NCI-H82 treated with DMSO at 0.1 percent for 48 hours (cell line): Measurements from ENCODE around the gene OR2J2.
"Not testable (repeated sequence)": the region's sequence is repeated elsewhere in the genome, so short reads cannot be mapped to it uniquely, and the experiment has no call there.

Source experiments
- DNase-seq: peaks from one replicate; lab custom pipeline; 2025; ENCODE audit not compliant: unreplicated experiment; lab: John Stamatoyannopoulos, UW

OR2J2 gene

DNA sequence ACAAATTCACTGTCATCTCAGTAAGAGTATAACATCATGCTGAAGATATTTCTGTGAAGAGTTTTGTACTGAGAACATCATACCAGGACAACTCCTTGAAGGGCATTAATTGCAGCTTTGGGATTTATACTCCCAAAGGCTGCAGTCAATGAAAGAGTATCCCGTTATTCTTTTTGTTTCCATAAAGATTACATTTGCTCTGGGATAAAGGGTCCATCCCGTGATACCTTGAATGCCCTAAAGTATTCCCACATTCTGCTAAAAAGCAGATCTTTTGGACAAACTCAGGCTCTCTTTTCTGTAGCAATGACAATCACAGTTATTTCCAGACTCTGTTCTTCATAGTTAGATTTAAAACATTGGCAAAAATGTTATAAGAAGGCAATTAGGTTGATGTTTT is at the start of gene OR2J2:
OR2J2 (plus strand) TSS at position 301 of the 400 bp plus-strand sequence. CDS start 2,729 bp downstream, outside the sequence.
- not testable (repeated sequence) for DNase-seq

DNA sequence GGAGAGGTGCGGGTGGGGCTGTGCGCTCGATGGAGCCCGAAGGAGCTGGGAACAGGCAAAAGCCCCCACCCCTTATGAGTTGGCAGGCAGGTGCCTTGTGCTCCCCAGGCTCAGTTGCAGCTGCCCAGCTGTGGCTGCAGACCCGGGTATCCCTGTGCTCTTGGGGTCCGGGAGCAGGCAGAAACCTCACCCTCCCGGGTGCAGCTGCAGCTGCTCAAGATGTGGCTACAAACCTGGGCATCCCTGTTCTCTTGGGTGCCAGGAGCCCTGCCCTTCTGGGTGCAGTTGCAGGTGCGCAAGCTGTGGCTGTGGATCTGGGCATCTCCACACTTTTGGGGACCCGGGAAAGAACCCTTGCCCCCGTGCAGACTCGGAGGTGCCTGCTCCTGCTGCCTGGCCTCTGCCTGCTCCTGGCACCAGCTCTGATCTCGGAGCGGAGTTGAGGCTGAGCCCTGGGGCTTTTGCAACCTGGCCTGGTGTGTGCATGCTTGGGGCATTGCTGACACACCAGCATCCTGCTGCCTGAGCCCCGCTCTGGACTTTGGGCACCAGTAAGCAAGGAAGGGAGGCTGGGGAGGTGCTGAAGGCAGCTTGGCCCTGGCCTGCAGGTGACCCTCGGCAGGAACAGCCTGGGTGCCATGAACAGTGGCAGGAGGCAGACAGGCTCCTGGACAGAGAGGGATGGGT is 41.2 kb upstream of the OR2J2 start:
- no peak for DNase-seq

DNA sequence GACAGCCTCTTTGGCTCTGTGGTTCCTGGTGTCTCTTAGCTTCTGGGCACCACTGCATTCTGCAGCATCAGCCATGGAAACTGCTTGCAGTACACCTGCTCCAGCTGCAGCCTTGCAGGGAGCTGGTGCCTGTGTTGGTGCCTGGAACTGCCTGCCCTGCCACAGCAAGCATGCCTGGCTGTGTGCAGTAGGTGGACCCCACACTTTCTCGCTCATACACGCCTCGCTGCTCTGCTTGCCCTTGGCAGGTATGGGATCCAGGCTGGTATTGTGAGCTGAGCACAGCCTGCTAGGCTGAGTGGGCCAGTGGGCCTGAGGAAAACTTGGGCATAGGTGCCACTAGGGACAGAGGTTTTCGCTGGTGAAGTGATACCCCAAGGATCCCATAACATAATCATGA is 40.1 kb upstream of the OR2J2 start:
- DNase-seq: no peak

DNA sequence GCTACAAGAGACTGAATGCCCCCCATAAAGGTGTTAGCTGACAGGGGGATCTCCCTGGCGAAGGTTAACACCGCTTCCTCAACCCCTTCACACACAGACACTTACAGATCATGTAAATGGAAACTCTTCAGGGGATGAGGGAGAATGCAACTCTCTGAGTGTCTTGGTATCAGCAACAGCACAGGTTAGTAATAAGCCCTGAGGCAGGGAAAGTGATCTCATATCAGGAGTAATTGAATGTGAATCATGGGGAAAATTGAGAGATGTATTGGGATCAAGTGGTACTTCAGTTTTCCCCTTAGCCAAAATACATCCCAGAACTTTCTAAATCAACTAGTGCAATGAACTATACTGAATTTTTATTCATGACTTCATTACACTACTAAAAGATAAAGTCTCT is 39.0 kb upstream of the OR2J2 start:
- no peak for DNase-seq

DNA sequence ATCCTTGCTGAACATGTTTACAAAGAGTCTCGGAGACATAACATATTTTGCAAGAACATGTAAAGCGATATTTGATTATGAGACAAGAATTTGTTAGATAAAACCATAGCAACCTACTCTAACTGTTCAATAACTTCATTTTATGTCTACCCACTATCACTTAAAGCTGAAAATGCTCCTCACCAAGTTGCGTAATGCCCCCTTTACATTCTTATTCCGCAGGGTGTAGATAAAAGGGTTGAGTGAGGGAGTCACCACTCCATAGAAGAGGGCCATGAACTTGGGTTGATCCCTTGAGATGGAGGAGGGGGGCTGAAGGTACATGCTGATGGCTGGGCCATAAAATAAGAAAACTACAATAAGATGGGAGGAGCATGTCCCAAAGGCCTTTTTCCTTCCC is 33.0 kb upstream of the OR2J2 start:
- DNase-seq: no peak

DNA sequence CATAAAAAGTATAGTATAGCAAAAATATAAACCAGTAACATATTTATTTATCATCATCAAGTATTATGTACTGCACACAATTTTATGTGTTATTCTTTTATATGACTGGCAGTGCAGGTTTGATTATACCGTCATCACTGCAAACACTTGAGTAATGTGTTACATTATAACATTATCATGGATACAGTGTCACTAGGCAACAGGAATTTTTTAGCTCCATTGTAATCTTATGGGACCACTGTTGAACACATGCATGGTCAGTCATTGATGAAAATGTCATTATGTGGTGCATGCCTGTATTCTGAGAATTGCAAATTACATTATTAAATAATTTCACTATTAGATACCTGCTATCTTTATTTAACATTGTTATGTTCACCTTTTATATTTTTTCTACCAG is 29.1 kb upstream of the OR2J2 start:
- no peak for DNase-seq

DNA sequence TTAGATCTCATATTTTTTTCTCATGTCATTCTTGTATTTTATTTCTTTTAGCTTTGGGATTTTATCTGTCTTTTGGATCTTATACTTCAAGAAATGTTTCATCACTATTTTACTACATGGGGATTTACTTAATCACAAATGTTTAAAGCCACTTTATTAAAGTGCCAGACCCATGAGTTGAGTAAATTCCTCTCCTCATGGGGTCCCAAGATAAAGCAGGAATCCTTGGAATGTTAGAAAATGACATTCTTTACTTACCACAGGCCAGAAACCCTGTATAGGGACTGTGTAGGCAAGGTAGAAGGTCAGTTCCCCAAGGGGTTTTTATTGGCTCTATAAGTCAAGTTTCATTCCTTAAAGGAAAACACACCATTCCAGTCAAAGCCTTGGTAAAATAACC is 28.4 kb upstream of the OR2J2 start:
- no peak for DNase-seq

DNA sequence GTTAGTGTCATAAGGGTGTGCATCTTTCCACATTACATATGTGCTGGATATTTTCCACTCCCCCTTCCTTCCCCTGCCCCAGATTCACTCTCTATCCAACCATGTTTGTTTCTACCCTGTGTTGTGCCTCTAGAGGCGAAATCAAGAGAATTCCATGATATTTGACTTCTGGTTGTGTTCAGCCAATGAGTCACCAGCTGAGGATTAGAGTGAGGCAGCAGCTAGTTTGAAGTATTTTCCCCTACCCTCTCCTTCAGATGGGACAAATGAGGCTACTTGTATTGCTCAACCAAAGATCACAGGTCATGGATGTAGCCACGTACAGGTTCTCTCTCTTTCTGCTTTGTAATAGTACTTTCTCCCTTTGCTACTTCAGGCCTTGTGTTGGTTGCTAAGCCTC is 24.5 kb upstream of the OR2J2 start:
- DNase-seq: no peak

DNA sequence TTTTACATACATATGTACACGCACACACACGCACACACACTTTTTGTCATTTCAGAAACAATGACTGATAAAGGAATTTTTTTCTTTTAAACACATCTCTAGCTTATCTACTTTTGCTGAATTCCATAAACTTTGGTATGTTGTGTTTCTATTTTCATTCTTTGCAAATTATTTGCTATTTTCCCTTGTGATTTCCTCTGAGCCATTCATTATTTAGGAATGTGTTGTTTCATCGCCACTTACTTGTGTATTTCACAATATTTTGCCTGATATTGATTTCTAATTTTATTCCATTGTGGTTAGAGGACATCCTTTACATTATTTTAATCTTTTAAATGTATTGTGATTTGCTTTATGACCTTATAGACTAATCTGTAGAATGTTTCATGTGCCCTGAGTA is 23.6 kb upstream of the OR2J2 start:
- DNase-seq: no peak

DNA sequence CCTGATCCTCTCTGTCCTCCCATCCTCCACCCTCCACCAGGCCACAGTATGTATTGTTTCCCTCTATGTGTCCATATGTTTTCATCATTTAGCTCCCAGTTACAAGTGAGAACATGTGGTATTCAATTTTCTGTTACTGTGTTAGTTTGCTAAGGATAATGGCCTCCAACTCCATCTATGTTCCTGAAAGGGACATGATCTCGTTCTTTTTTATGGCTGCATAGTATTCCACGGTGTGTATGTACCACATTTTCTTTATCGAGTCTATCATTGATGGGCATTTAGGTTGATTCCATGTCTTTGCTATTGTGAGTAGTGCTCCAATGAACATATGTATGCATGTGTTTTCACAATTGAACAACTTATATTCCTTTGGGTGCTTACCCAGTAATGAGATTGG is 21.3 kb upstream of the OR2J2 start:
- DNase-seq: not testable (repeated sequence)

DNA sequence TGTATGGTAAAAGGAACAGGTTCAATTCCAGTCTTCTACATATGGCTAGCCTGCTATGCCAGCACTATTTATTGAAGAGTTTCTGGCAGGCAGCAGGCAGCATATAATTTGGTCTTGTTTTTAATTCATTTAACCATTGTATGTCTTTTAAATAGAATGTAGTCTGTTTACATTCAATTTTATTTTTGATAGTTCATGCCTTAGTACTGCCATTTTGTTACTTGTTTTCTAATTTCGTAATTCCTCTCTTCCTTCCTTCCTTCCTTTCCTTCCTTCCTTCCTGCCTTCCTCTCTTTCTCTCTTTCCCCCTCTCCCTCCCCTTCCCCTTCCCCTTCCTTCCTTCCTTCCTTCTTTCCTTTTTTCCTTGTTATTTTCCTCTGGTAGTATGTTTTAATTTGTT is 17.6 kb upstream of the OR2J2 start:
- no peak for DNase-seq

DNA sequence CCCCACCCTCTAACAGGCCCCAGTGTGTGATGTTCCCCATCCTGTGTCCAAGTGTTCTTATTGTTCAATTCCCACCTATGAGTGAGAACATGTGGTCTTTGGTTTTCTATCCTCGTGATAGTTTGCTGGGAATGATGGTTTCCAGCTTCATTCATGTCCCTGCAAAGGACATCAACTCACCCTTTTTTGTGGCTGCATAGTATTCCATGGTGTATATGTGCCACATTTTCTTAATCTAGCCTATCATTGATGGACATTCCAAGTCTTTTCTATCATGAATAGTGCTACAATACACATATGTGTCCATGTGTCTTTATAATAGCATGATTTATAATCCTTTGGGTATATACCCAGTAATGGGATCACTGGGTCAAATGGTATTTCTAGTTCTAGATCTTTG is 15.5 kb upstream of the OR2J2 start:
- DNase-seq: not testable (repeated sequence)

DNA sequence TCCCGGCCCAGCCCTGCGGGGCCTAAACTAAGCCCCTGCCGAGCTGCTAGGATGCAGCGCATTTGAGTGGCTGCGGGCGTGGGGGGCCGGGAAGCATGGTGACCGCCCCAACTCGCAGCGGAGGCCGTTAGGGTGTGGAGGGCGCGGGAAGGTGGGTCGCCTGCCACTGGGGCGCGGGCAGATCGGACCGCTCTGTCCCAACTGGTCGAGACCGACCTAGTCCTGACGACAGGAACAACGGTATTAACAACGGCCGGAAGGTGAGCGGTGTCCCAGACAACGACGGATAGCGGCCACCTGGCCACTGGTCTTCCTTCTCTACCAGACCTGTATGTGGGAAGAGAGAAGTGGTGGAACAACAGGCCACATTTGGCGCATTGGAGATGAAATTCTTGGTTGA is 10.8 kb upstream of the OR2J2 start:
- DNase-seq: not testable (repeated sequence)

DNA sequence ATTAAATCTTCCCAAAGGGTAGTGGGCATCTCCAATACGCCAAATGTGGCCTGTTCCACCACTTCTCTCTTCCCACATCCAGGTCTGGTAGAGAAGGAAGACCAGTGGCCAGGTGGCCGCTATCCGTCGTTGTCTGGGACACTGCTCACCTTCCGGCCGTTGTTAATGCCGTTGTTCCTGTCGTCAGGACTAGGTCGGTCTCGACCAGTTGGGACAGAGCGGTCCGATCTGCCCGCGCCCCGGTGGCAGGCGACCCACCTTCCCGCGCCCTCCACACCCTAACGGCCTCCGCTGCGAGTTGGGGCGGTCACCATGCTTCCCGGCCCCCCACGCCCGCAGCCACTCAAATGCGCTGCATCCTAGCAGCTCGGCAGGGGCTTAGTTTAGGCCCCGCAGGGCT is 5.1 kb upstream of the OR2J2 start:
- not testable (repeated sequence) for DNase-seq

DNA sequence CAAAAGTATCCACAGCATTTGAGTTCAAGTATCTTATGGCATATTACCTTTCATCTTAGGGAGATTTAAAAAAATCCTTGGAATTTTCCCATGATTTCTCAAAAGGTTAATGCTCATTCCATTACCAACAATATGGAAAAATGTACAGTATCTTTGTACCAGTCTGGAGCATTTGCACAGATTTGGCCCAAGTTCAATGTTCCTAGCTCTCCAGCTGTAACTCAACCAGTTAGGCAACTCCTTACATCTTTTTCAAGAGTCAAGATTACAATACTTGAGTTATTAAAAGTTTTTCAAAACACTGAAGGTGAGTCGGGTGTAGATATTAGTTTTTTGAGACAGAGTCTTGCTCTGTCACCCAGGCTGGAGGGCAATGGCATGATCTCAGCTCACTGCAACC is 1.0 kb downstream of the OR2J2 start:
- no peak for DNase-seq

DNA sequence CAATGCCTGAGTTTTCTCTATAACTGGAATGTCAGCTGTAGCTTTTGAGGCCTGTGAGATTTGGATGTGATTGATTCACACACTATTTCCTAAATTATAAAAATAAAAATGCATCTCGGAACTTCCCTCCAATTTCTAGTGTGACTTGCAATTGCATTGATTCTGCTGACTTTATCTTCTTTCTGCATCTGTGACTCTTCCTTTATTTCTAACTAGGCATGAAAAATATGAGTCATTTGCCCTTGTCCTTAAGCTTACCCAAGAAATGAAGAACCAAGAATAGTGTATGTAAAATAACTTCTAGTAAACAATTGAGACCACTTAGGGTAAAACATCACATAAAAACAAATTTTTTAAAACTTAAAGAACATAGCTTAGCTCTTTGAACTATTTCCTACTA is 12.9 kb downstream of the OR2J2 start:
- no peak for DNase-seq

DNA sequence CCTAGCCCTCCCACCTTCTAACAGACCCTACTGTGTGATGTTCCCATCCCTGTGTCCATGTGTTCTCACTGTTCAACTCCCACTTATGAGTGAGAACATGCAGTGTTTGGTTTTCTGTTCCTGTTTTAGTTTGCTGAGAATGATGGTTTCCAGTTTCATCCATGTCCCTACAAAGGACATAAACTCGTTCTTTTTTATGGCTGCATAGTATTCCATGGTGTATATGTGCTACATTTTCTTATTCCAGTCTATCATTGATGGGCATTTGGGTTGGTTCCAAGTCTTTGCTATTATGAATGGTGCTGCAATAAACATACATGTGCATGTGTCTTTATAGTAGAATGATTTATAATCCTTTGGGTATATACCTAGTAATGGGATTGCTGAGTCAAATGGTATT is 18.0 kb downstream of the OR2J2 start:
- DNase-seq: not testable (repeated sequence)

DNA sequence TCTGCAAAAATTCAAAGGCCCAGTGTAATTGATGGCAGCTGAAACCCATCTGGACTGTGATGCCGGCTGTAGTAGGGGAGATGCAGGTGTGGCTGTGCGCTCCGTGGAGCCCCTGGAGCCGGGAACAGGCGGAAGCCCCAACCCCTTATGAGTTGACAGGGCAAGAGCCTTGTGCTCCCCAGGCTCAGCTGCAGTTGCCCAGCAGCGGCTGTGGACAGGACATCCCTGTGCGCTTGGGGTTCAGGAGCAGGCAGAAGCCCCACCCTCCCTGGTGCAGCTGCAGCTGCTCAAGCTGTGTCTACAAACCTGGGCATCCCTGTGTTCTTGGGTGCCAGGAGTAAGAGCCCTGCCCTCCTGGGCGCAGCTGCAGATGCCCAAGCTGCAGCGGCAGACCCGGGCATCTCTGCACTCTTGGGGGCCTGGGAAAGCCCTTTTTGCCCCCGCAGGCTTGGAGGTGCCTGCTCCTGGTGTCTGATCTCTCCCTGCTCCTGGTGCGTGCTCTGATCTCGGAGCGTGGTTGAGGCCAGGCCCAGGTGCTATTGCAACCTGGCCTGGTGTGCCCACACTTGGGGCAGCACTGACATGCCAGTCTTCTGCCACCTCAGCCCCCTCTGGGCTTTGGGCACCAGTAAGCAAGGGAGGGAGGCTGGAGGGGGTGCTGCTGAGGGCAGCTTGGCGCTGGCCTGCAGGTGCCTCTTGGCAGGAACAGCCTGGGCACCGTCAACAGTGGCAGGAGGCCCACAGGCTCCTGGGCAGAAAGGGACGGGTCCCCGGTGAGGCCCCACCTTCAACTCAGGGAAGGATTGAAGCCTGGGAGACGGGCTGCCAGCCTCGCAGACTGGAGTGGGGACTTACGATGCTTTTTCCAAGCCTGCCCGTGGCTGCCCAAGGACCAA is 30.3 kb downstream of the OR2J2 start:
- DNase-seq: no peak

DNA sequence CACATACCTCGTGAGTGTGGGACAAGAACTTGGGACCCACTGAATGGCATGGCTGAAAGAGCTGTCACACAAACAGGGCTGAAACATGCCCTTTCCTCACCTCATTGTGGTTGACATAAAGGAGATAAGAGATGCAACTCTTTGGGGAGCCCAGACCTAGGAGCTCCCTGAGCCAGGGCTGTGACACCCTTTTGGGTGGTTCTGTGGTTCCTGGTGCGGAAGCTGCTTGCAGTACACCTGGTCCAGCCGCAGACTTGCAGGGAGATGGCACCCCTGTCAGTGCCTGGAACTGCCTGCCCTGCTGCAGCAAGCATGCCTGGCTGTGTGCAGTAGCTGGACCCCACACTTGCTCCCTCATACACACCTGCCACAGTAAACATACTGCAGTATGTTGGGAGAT is 31.3 kb downstream of the OR2J2 start:
- no peak for DNase-seq

DNA sequence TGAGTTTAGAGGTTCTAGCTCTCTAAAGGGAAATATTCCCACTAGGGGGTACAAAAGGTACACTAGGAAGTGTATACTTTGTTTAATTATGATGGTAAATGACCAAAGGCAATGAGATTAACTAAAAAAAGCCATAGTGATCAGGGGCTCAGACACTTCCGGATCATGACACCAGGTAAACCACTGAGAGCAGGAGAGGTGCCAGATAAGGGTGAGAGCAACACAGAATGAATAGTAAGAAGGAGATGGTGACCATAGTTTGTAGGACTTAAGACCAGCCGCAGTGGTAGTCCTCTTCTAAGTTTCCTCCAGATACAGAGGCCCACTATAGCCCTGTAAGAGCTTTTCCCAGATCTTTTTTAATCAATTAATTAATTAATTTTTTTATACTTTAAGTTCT is 40.8 kb downstream of the OR2J2 start:
- no peak for DNase-seq

DNA sequence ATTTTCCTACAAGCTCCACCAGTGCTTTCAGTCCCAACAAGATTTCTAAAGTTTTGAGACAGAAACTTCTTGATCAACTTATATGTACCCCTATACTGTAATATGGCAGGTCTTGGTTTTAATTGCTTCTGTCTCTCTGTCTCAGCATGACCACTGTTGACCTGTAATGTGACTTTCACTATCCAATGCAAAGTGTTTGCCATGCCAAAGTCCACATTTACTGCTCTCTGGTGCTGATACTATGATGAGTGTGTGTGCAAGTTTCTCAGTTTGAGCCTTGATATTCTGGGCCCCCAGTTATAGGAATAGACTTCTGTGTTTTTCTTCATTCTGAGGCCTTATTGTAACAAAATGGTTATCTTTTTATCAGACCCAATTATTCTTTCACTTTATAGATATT is 45.8 kb downstream of the OR2J2 start:
- DNase-seq: no peak

DNA sequence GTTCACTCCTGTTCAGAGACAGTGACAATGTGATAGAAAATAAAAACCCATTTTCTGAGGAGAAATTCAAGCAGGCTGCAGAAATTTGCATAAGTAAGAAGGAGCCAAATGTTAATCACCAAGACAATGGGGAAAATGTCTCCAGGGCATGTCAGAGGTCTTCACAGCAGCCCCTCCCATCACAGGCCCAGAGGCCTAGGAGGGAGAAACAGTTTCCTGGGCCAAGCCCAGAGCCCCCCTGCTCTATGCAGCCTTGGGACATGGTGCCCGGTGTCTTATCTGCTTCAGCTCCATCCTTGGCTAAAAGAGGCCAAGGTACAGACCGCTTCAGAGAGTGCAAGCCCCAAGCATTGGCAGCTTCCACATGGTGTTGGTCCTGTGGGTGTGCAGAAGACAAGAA is 46.5 kb downstream of the OR2J2 start:
- not testable (repeated sequence) for DNase-seq
